Endothelial cell of umbilical vein (primary cell): ENCODE data around the gene ATAD2B.

ENCODE experiments used
- CTCF ChIP-seq, 2 donors: IDR thresholded peaks; 1 replicate in 1 of 2; 2 replicates in 1 of 2; pipeline ENCODE4 v1.5.1; 2011; ENCODE audit warnings: low read length in 2 of 2, mild to moderate bottlenecking in 2 of 2, moderate library complexity in 2 of 2, control low read depth in 1 of 2, inconsistent platforms in 1 of 2, low read depth in 1 of 2; ENCODE audit not compliant: insufficient read depth in 1 of 2; ENCODE audit errors: extremely low read depth in 1 of 2
- EZH2 ChIP-seq: IDR thresholded peaks from 2 replicates; pipeline ENCODE4 v1.6.1; 2012; ENCODE audit warnings: borderline replicate concordance, low read depth, mild to moderate bottlenecking, moderate library complexity, low read length, inconsistent platforms; ENCODE audit not compliant: severe bottlenecking
- FOS ChIP-seq: IDR thresholded peaks from 2 replicates; pipeline ENCODE4 v1.6.1; 2011; ENCODE audit warnings: mild to moderate bottlenecking, low read length, moderate library complexity, borderline replicate concordance; ENCODE audit not compliant: insufficient read depth
- GATA2 ChIP-seq: IDR thresholded peaks from 2 replicates; pipeline ENCODE4 v1.7.0; 2011; ENCODE audit warnings: low read depth, mild to moderate bottlenecking, moderate library complexity, mixed read lengths, low read length; ENCODE audit not compliant: insufficient read length, insufficient read depth
- MAX ChIP-seq: IDR thresholded peaks from 2 replicates; pipeline ENCODE4 v1.6.1; 2011; ENCODE audit not compliant: insufficient read depth, insufficient read length
- POLR2A ChIP-seq: IDR thresholded peaks from 2 replicates; pipeline ENCODE4 v1.6.1; 2012; ENCODE audit warnings: low read depth, mild to moderate bottlenecking, control low read depth, low read length

GRCh38 chr2:23862716-23863426 is 64.1 kb downstream of the ATAD2B start:
- TF ChIP-seq POLR2A: no peak
- TF ChIP-seq CTCF (IDR thresholded peaks at IDR 0.05; ENCODE audit: extremely low read depth in 1 of 2, insufficient read depth in 1 of 2, low read depth in 1 of 2, low read length in 2 of 2): no peak
- TF ChIP-seq FOS: no peak
- TF ChIP-seq EZH2: no peak
- TF ChIP-seq MAX: no peak
- no peak for TF ChIP-seq GATA2
